H1 (cell line): Measurements from ENCODE around the gene DBP. TPM values are rescaled to one million over a fixed set of nuclear protein-coding genes. Genes with fewer than 3 reads are reported as not detected.
A peak's percentile ranks its signal among the peaks of the same experiment; 100 is the strongest.

Experiments used
- CTCF ChIA-PET: fragments of 300-600 bp; sonication (Branson Sonifier 250); formaldehyde crosslinking; loops from one replicate; lab custom pipeline; 2021; ENCODE audit not compliant: partially characterized antibody; lab: Charles Lee
- POLR2A ChIA-PET: fragments of 300-600 bp; sonication (Branson Sonifier 250); formaldehyde crosslinking; loops from one replicate; lab custom pipeline; 2021; ENCODE audit warnings: inconsistent platforms; ENCODE audit not compliant: partially characterized antibody; lab: Charles Lee
- DNase-seq, 2 experiments: peaks; one replicate each; pipeline versions ENCODE4 v3.0.0 to v3.0.0-alpha.2; 2010 to 2022; ENCODE audit warnings: low spot score in 2 of 2, low read depth in 1 of 2, mixed read lengths in 1 of 2
- FAIRE-seq: peaks from 2 replicates; lab custom pipeline; 2011; peaks lifted over from hg19 to GRCh38; lab: Jason Lieb, UNC
- H2AFZ ChIP-seq: 2 replicates; pipeline ENCODE4 v1.8.1; 2012; ENCODE audit warnings: low read length, inconsistent platforms
- H2AK5ac ChIP-seq: 2 replicates; pipeline ENCODE4 v1.6.1; 2013; ENCODE audit warnings: low read depth, low read length
- H2BK120ac ChIP-seq: replicated peaks from 2 replicates; pipeline ENCODE3; 2013; ENCODE audit warnings: low read depth, low read length, inconsistent platforms
- H2BK12ac ChIP-seq: 2 replicates; pipeline ENCODE4 v1.6.1; 2013; ENCODE audit warnings: low read depth, low read length
- H2BK15ac ChIP-seq: 2 replicates; pipeline ENCODE4 v1.6.1; 2013; ENCODE audit warnings: low read length
- H2BK20ac ChIP-seq: 2 replicates; pipeline ENCODE4 v1.6.1; 2013; ENCODE audit warnings: low read length
- H2BK5ac ChIP-seq: 2 replicates; pipeline ENCODE4 v1.6.1; 2013; ENCODE audit warnings: low read depth, low read length
- H3K14ac ChIP-seq: 2 replicates; pipeline ENCODE4 v1.6.1; 2013; ENCODE audit warnings: inconsistent platforms; ENCODE audit not compliant: insufficient read length
- H3K18ac ChIP-seq: 2 replicates; pipeline ENCODE4 v1.6.1; 2013; ENCODE audit warnings: low read length; ENCODE audit errors: extremely low read depth
- H3K23ac ChIP-seq: 2 replicates; pipeline ENCODE4 v1.6.1; 2013; ENCODE audit warnings: inconsistent platforms; ENCODE audit not compliant: insufficient read length
- H3K23me2 ChIP-seq: 2 replicates; pipeline ENCODE4 v1.6.1; 2013; ENCODE audit warnings: low read depth, low read length
- H3K27ac ChIP-seq: 2 replicates; pipeline ENCODE4 v1.6.1; 2011; ENCODE audit warnings: low read depth, low read length, inconsistent platforms
- H3K27me3 ChIP-seq, 4 experiments: replicated peaks in 1 of 4; 1 replicate in 1 of 4; 2 replicates in 3 of 4; pipeline versions ENCODE4 v1.6.1 to v1.8.1; 2011 to 2013; ENCODE audit warnings: low read length in 3 of 4, mild to moderate bottlenecking in 3 of 4, inconsistent platforms in 2 of 4, mixed read lengths in 2 of 4, moderate library complexity in 1 of 4; ENCODE audit not compliant: control insufficient read depth in 3 of 4, insufficient read depth in 3 of 4; ENCODE audit errors: extremely low read depth in 1 of 4
- H3K36me3 ChIP-seq, 4 experiments: 2 replicates each; pipeline versions ENCODE4 v1.6.1 to v1.8.1; 2011 to 2013; ENCODE audit warnings: mild to moderate bottlenecking in 4 of 4, low read length in 3 of 4, moderate library complexity in 2 of 4, control low read depth in 1 of 4, inconsistent platforms in 1 of 4; ENCODE audit not compliant: insufficient read depth in 4 of 4, control insufficient read depth in 2 of 4
- H3K4ac ChIP-seq: replicated peaks from 2 replicates; pipeline ENCODE3; 2013; ENCODE audit warnings: low read length, low read depth, mixed read lengths, inconsistent platforms; ENCODE audit not compliant: insufficient read length
- H3K4me1 ChIP-seq, 4 experiments: replicated peaks in 1 of 4; 1 replicate in 1 of 4; 2 replicates in 3 of 4; pipeline versions ENCODE4 v1.6.1 to v1.8.1; 2011 to 2013; ENCODE audit warnings: low read length in 3 of 4, inconsistent platforms in 2 of 4, mixed read lengths in 1 of 4; ENCODE audit not compliant: insufficient read depth in 4 of 4, control insufficient read depth in 3 of 4
- H3K4me2 ChIP-seq, 2 experiments: 2 replicates each; pipeline versions ENCODE4 v1.6.1 to v1.8.1; 2011 to 2013; ENCODE audit warnings: low read depth in 2 of 2, low read length in 2 of 2, control low read depth in 1 of 2, inconsistent platforms in 1 of 2, mild to moderate bottlenecking in 1 of 2; ENCODE audit not compliant: insufficient read depth in 1 of 2
- H3K4me3 ChIP-seq, 4 experiments: fragments of 200-600, 300-600 bp in 1 of 4; sonication (generic), shearing (Covaris generic), sonication (Bioruptor Twin) in 1 of 4; 2 replicates each; pipeline versions ENCODE4 v1.5.1 to v1.8.1; 2011 to 2016; ENCODE audit warnings: low read length in 4 of 4, low read depth in 3 of 4, control low read depth in 2 of 4, inconsistent platforms in 2 of 4, mild to moderate bottlenecking in 2 of 4, mixed read lengths in 1 of 4, moderate library complexity in 1 of 4; ENCODE audit not compliant: insufficient read depth in 2 of 4; ENCODE audit errors: extremely low read depth in 1 of 4
- H3K56ac ChIP-seq: replicated peaks from 2 replicates; pipeline ENCODE3; 2013; ENCODE audit warnings: low read depth, mild to moderate bottlenecking, mixed read lengths, low read length, inconsistent platforms; ENCODE audit not compliant: insufficient read length
- H3K79me1 ChIP-seq: 2 replicates; pipeline ENCODE4 v1.6.1; 2013; ENCODE audit warnings: low read depth, low read length, control low read depth
- H3K79me2 ChIP-seq, 2 experiments: 2 replicates each; pipeline versions ENCODE4 v1.6.1 to v1.8.1; 2012 to 2013; ENCODE audit warnings: low read length in 2 of 2, mild to moderate bottlenecking in 2 of 2, inconsistent platforms in 1 of 2; ENCODE audit not compliant: insufficient read depth in 2 of 2, control insufficient read depth in 1 of 2
- H3K9ac ChIP-seq, 4 experiments: replicated peaks in 1 of 4; 1 replicate in 1 of 4; 2 replicates in 3 of 4; pipeline versions ENCODE4 v1.6.1 to v1.8.1; 2011 to 2013; ENCODE audit warnings: low read depth in 3 of 4, low read length in 3 of 4, control low read depth in 2 of 4, mild to moderate bottlenecking in 2 of 4, moderate library complexity in 2 of 4, inconsistent platforms in 1 of 4; ENCODE audit errors: extremely low read depth in 1 of 4
- H3K9me3 ChIP-seq, 2 experiments: 2 replicates each; pipeline versions ENCODE4 v1.6.1 to v1.8.1; 2012 to 2013; ENCODE audit warnings: mild to moderate bottlenecking in 2 of 2, moderate library complexity in 2 of 2, control low read depth in 1 of 2, inconsistent platforms in 1 of 2, low read depth in 1 of 2, low read length in 1 of 2, mixed read lengths in 1 of 2; ENCODE audit not compliant: insufficient read depth in 2 of 2
- H4K20me1 ChIP-seq, 2 experiments: replicated peaks in 1 of 2; 2 replicates each; pipeline versions ENCODE3 to v1.8.1; 2011 to 2013; ENCODE audit warnings: inconsistent platforms in 2 of 2, low read length in 2 of 2, mild to moderate bottlenecking in 1 of 2; ENCODE audit not compliant: insufficient read depth in 2 of 2, control insufficient read depth in 1 of 2
- H4K5ac ChIP-seq: 2 replicates; pipeline ENCODE4 v1.6.1; 2013; ENCODE audit warnings: low read length, low read depth, mixed read lengths, inconsistent platforms; ENCODE audit not compliant: insufficient read length
- H4K8ac ChIP-seq: 2 replicates; pipeline ENCODE4 v1.8.0; 2013; ENCODE audit warnings: mild to moderate bottlenecking, moderate library complexity, low read length, inconsistent platforms; ENCODE audit not compliant: insufficient read depth; ENCODE audit errors: extremely low read depth
- H4K91ac ChIP-seq: replicated peaks from 2 replicates; pipeline ENCODE3; 2013; ENCODE audit warnings: low read length, mixed read lengths, inconsistent platforms; ENCODE audit not compliant: insufficient read length
- CHD1 ChIP-seq: IDR thresholded peaks from 2 replicates; pipeline ENCODE4 v1.6.1; 2012; ENCODE audit warnings: low read depth, low read length, improper control_type of control experiment
- JUND ChIP-seq: IDR thresholded peaks from 2 replicates; pipeline ENCODE4 v1.6.1; 2011; ENCODE audit warnings: mild to moderate bottlenecking, improper control_type of control experiment, low read length
- NANOG ChIP-seq: IDR thresholded peaks from 2 replicates; pipeline ENCODE4 v1.6.1; 2011; ENCODE audit warnings: low read length, low read depth, mild to moderate bottlenecking, inconsistent platforms; ENCODE audit not compliant: insufficient read depth, poor library complexity, severe bottlenecking
- RNF2 ChIP-seq: fragments of 200-900, 300-1000 bp; sonication (generic); IDR thresholded peaks from 2 replicates; pipeline ENCODE4 v1.7.1; 2016; ENCODE audit warnings: borderline replicate concordance, low read depth, mild to moderate bottlenecking, antibody characterized with exemption, low read length; ENCODE audit not compliant: poor library complexity, severe bottlenecking; ENCODE audit errors: missing control alignments
- SIN3A ChIP-seq, 2 experiments: IDR thresholded peaks in 1 of 2; conservative IDR thresholded peaks in 1 of 2; 2 replicates each; pipeline ENCODE4 v1.6.1; 2011 to 2012; ENCODE audit warnings: low read length in 2 of 2, improper control_type of control experiment in 1 of 2, low read depth in 1 of 2, mild to moderate bottlenecking in 1 of 2
- TEAD4 ChIP-seq: IDR thresholded peaks from 2 replicates; pipeline ENCODE4 v1.6.1; 2012; ENCODE audit warnings: low read depth, low read length, inconsistent platforms, mixed read lengths
- ZNF274 ChIP-seq: IDR thresholded peaks from 2 replicates; pipeline ENCODE4 v1.7.0; 2012; ENCODE audit warnings: low read length, borderline replicate concordance; ENCODE audit errors: extremely low read depth
- WGBS, 2 experiments: shearing (Covaris generic) in 1 of 2; methylation state at CpG; one replicate each; pipeline versions ENCODE4 v1.1.6 to v1.1.7; 2013 to 2015; ENCODE audit warnings: low lambda C conversion rate in 2 of 2, mixed read lengths in 2 of 2, inconsistent platforms in 1 of 2, low coverage in 1 of 2, missing lambda C conversion rate in 1 of 2; ENCODE audit not compliant: insufficient replicate concordance in 2 of 2, insufficient coverage in 1 of 2, insufficient read length in 1 of 2; ENCODE audit errors: extremely low coverage in 1 of 2, missing lambda C conversion rate in 1 of 2; 5-methylcytosine and 5-hydroxymethylcytosine counted together
- polyA plus RNA-seq, 7 experiments: library from polyadenylated mRNA; depleted of rRNA in 3 of 7; stranded (reverse) in 5 of 7; unstranded in 2 of 7; fragments of >200 nt in 5 of 7; fragments of 200-250 nt in 2 of 7; gene quantifications; 1 replicate in 5 of 7; 2 replicates in 1 of 7; 4 replicates in 1 of 7; pipeline versions ENCODE4 v1.2.1 to v1.2.3, GENCODE V29; 2011 to 2013; ENCODE audit warnings: missing spikeins in 2 of 7, mixed read lengths in 2 of 7
- total RNA-seq: library from RNA; stranded (reverse); fragmentation: NEBNext Ultra II Directional; extraction: Animal tissue kit (Norgen Biotek cat#: 25700); gene quantifications from 2 replicates; pipeline ENCODE4 v1.2.1, GENCODE V29; 2021
- TF ChIP-seq, protein P1 (sequence below), 3 experiments: IDR thresholded peaks; 1 replicate in 2 of 3; 2 replicates in 1 of 3; pipeline versions ENCODE4 v1.5.1 to v1.6.1; 2011; ENCODE audit warnings: low read length in 3 of 3, mild to moderate bottlenecking in 3 of 3, inconsistent platforms in 2 of 3, low read depth in 1 of 3, moderate library complexity in 1 of 3; ENCODE audit not compliant: insufficient read depth in 1 of 3; ENCODE audit errors: control extremely low read depth in 1 of 3

The DBP gene
- total and polyA plus RNA-seq, 2 of the 8 experiments (the other 6 are each of a cell fraction or from before 2014, with no cell fraction given), result 7.5 to 8.3 TPM

DNA sequence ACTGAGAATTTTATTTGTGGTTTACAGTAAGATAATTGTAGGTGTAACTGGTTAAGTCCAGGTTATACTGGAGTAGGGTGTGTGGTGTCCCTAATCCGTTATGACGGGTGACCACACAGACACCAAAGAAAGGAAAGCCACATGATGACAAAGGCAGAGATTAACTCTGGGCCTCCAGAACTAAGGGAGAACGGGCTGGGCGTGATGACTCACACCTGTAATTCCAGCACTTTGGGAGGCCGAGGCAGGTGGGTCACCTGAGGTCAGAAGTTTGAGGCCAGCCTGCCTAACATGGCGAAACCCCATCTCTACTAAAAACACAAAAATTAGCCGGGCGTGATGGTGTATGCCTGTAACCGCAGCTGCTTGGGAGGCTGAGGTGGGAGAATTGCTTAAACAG lies 48.4 kb upstream of the DBP start:
- H3K4me2 ChIP-seq, result no peak overlapping the region
- H3K27ac ChIP-seq, result no peak overlapping the region
- H3K79me1 ChIP-seq, result no peaks in the 10 kb centered on the region
- H3K4ac ChIP-seq, result no peak overlapping the region
- H2BK15ac ChIP-seq, result no peak overlapping the region
- H3K14ac ChIP-seq, result no peak overlapping the region
- TF ChIP-seq ZNF274 (no peak), NANOG (no peak), JUND (no peak), SIN3A (conservative IDR thresholded peaks at IDR 0.05 in 1 of 2, IDR thresholded peaks at IDR 0.05 in 1 of 2; ENCODE audit: low read depth in 1 of 2, low read length in 2 of 2) (no peak), CHD1 (no peak), TEAD4 (no peak), RNF2 (no peak)
- TF ChIP-seq, protein P1, sequence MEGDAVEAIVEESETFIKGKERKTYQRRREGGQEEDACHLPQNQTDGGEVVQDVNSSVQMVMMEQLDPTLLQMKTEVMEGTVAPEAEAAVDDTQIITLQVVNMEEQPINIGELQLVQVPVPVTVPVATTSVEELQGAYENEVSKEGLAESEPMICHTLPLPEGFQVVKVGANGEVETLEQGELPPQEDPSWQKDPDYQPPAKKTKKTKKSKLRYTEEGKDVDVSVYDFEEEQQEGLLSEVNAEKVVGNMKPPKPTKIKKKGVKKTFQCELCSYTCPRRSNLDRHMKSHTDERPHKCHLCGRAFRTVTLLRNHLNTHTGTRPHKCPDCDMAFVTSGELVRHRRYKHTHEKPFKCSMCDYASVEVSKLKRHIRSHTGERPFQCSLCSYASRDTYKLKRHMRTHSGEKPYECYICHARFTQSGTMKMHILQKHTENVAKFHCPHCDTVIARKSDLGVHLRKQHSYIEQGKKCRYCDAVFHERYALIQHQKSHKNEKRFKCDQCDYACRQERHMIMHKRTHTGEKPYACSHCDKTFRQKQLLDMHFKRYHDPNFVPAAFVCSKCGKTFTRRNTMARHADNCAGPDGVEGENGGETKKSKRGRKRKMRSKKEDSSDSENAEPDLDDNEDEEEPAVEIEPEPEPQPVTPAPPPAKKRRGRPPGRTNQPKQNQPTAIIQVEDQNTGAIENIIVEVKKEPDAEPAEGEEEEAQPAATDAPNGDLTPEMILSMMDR (IDR thresholded peaks at IDR 0.05; ENCODE audit: control extremely low read depth in 1 of 3, insufficient read depth in 1 of 3, low read depth in 1 of 3, low read length in 3 of 3), result no peak
- H3K27me3 ChIP-seq, result no peaks in the 10 kb centered on the region
- H4K91ac ChIP-seq, result no peak overlapping the region
- no peaks in the 10 kb centered on the region for H3K9me3 ChIP-seq
- FAIRE-seq, result no peak
- no peaks in the 10 kb centered on the region for H3K23me2 ChIP-seq
- no peaks in the 10 kb centered on the region for H3K79me2 ChIP-seq
- H4K8ac ChIP-seq, result no peak overlapping the region
- no peak overlapping the region for H2AFZ ChIP-seq
- H3K4me3 ChIP-seq, result no peak overlapping the region
- no peaks in the 10 kb centered on the region for H3K36me3 ChIP-seq
- 0 out of 2 replicates have a peak overlapping the region, but pooled peaks have one; percentile 48 for H2BK20ac ChIP-seq
- H4K20me1 ChIP-seq, result no peaks in the 10 kb centered on the region
- ChIA-PET POLR2A (interaction anchor here (0.6 kb wide), 1 partner anchor 10 kb away, joined by 3 read pairs; the partner anchor contains the start of gene FUT2), CTCF (interaction anchor here (0.6 to 2.3 kb wide), 2 partner anchors 10 to 103 kb away, joined by 3 to 5 read pairs; no protein-coding TSS in a partner anchor)
- no peak overlapping the region for H3K9ac ChIP-seq
- no peak overlapping the region for H2BK12ac ChIP-seq
- no peak overlapping the region for H2BK120ac ChIP-seq
- H3K23ac ChIP-seq, result no peak overlapping the region
- H3K18ac ChIP-seq, result no peak overlapping the region
- WGBS, 2 experiments, result 87% methylated on average over 9 of the region's 9 CpGs; no CpG with 5 or more reads in 1 of the 2 experiments
- no peaks in the 10 kb centered on the region; a peak in 1 of 7 replicates for H3K4me1 ChIP-seq
- DNase-seq, result no peak
- H3K56ac ChIP-seq, result no peak overlapping the region
- H4K5ac ChIP-seq, result no peak overlapping the region
- no peak overlapping the region for H2AK5ac ChIP-seq
- H2BK5ac ChIP-seq, result no peak overlapping the region
